ENCODE data around the gene MESD.

MESD gene

GRCh38 chr15:80986487-80986886, 3.1 kb downstream of the MESD start:
- DNase-seq (ENCODE audit: low spot score): no peak
- TF ChIP-seq, protein P1, sequence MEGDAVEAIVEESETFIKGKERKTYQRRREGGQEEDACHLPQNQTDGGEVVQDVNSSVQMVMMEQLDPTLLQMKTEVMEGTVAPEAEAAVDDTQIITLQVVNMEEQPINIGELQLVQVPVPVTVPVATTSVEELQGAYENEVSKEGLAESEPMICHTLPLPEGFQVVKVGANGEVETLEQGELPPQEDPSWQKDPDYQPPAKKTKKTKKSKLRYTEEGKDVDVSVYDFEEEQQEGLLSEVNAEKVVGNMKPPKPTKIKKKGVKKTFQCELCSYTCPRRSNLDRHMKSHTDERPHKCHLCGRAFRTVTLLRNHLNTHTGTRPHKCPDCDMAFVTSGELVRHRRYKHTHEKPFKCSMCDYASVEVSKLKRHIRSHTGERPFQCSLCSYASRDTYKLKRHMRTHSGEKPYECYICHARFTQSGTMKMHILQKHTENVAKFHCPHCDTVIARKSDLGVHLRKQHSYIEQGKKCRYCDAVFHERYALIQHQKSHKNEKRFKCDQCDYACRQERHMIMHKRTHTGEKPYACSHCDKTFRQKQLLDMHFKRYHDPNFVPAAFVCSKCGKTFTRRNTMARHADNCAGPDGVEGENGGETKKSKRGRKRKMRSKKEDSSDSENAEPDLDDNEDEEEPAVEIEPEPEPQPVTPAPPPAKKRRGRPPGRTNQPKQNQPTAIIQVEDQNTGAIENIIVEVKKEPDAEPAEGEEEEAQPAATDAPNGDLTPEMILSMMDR (conservative IDR thresholded peaks at IDR 0.05; ENCODE audit: low read depth): no peak
- POLR2A ChIA-PET (ENCODE audit: low non-redundant PET): no interaction called here
- CTCF ChIA-PET: no interaction called here
- H3K27ac ChIP-seq: no peak overlapping the region

DNA sequence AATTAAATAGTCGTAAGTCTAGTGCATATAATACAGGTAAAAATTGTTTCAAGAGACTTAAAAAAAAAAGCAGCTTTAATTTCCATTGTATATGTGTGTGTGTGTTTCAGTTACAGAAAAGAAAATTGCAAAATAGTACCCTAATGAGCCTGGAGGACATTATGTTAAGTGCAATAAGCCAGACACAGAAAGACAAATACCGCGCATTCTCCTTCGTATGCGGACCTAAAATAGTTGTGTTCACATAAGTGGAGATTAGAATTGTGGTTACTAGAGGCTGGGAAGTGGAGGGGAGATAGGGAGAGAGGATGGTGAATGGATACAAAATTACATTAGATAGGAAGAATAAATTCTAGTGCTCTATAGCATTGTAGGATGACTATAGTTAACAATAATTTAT, 3.6 kb downstream of the MESD start:
- no peak for DNase-seq (ENCODE audit: low spot score)
- TF ChIP-seq, protein P1 (conservative IDR thresholded peaks at IDR 0.05; ENCODE audit: low read depth): no peak
- ChIA-PET POLR2A (ENCODE audit: low non-redundant PET) (no interaction called here), CTCF (interaction anchor here (0.8 kb wide), 1 partner anchor 16 kb away, joined by 3 read pairs; no protein-coding TSS in a partner anchor)
- no peak overlapping the region for H3K27ac ChIP-seq

DNA sequence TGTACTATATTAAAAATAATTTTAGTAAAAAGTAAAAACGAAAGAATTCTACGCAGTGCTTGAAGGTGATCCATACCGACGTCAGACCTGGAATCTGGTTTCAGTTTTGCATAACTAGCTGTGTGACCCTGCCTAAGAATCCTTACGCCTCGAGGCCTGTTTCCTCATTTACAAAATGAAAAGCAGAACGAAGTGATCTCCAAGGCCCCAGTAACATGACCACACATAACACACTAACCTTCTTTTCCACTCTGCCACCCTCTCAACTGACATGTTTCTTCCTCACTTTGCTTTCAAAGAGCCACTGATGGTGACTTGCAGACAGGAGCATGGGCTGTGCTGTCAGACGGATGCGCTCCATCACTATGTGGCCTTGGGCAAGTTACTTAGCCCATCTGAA, 4.8 kb downstream of the MESD start:
- TF ChIP-seq, protein P1 (conservative IDR thresholded peaks at IDR 0.05; ENCODE audit: low read depth): no peak
- ChIA-PET POLR2A (ENCODE audit: low non-redundant PET) (interaction anchor here (0.6 kb wide), 1 partner anchor 10 kb away, joined by 3 read pairs; no protein-coding TSS in a partner anchor), CTCF (no interaction called here)
- no peak overlapping the region for H3K27ac ChIP-seq
- no peak for DNase-seq (ENCODE audit: low spot score)

GRCh38 chr15:80982839-80983238, 6.8 kb downstream of the MESD start:
- H3K27ac ChIP-seq: no peak overlapping the region
- DNase-seq (ENCODE audit: low spot score): no peak
- CTCF ChIA-PET: no interaction called here
- TF ChIP-seq, protein P1 (conservative IDR thresholded peaks at IDR 0.05; ENCODE audit: low read depth): no peak
- POLR2A ChIA-PET (ENCODE audit: low non-redundant PET): no interaction called here

DNA sequence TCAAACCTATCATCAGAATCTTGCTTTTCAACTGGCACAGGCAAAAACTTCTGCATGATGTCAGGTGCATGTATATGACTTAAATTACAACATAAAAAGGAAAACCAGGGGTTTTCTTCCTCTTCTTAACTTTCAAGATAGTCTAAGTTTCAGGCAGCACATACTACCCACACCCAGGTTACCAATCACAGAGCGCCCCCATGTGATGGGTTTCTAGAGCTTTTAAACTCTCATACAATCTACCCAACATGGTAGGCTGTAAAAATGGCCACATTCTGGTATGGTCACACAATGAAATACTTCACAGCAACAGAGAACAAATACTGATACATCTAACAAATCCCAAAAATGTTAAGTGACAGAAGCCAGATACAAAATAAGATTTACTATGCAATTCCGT, 7.4 kb downstream of the MESD start:
- POLR2A ChIA-PET (ENCODE audit: low non-redundant PET): no interaction called here
- no peak overlapping the region for H3K27ac ChIP-seq
- DNase-seq (ENCODE audit: low spot score): no peak
- CTCF ChIA-PET: no interaction called here
- TF ChIP-seq, protein P1 (conservative IDR thresholded peaks at IDR 0.05; ENCODE audit: low read depth): no peak

GRCh38 chr15:80979538-80980200, 9.9 kb downstream of the MESD start:
- CTCF ChIA-PET: interaction anchor here (0.8 to 2.1 kb wide), 2 partner anchors 10 to 742 kb away, joined by 4 to 12 read pairs; no protein-coding TSS in a partner anchor
- H3K27ac ChIP-seq: no peak overlapping the region
- POLR2A ChIA-PET (ENCODE audit: low non-redundant PET): no interaction called here
- TF ChIP-seq, protein P1 (conservative IDR thresholded peaks at IDR 0.05; ENCODE audit: low read depth): no peak
- no peak for DNase-seq (ENCODE audit: low spot score)

Measured in RWPE1 (cell line).